Nucleus accumbens (tissue), 56 donors: ENCODE results near the gene TAS1R1.
"Not testable (repeated sequence)": the region's sequence is repeated elsewhere in the genome, so short reads cannot be mapped to it uniquely, and the experiment has no call there.

Source experiments
- DNase-seq, 56 donors: peaks; one replicate each; lab custom pipeline; 2025; lab: John Stamatoyannopoulos, UW

Gene TAS1R1

DNA sequence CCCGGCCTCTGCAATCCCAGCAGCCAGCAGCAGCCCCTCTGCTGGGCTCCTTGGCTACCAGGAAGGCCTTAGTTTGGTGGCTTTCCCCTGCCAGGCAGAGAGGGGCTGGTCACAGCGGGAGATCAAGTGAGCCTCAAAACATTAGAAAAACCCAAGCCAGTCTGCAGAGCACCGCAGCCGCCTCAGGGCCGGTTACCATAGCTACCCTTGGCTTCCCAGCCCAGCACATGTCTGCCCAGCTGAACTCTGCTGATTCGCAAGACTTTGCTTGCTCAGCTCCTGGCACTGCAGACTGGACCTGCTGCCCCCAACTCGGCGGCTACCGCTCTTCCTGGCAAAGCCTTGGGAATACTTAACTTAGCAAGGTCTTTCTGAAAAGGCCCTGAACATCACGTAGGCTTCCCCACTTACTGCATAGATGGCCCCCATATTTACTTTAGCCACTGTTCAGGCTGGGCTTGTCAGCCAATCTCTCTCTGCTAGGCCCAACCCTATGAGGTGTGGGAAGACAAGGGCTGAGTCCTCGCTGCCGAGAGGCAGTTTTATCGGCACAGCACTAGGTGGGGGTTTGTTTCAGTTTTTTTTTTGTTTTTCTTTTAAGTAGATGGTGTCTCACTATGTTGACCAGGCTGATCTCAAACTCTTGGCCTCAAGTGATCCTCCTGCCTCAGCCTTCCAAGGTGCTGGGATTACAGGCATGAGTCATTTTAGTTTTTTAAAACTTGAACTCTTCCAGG is 35.0 kb upstream of the TAS1R1 start:
- peak in 32 of 56 donors; percentile 19 to 76 (median 44) for DNase-seq

DNA sequence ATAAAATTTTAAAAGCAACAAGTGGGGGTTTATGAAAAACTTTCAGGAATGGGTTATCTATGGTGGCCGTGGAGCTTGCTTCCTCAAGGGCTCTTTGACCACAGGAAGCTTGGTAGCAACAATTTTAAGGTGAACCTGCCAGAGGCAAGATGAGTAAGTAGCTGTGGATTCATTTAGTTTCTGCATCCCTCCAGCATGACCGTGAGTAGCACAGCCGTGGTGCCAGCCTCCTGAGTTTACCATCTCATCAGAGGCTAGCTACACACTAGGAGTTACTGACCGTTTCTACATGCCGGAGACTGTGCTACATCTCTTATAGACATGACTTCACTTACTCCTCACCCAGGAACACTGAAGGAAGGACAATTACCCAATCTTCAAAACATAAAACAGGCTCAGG is 33.6 kb upstream of the TAS1R1 start:
- no peak for DNase-seq

DNA sequence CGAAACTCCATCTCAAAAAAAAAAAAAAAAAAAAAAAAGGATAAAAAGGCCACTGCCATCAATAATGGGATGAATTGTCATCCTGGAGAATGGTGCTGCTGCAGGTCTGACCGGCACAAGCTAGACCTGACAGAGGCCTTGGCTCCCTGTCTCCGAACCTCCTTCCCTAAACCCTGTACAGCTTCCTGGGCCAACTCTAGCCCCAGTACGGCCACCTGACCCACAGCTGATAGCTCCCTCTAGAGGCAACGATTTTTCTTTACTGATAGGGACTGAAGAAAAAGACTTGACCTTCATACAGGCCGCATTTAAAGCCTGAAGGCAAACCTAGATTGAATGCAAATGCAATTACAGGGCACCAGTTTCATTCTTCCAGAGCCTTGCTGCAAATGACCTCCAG is 31.5 kb upstream of the TAS1R1 start:
- no peak for DNase-seq

DNA sequence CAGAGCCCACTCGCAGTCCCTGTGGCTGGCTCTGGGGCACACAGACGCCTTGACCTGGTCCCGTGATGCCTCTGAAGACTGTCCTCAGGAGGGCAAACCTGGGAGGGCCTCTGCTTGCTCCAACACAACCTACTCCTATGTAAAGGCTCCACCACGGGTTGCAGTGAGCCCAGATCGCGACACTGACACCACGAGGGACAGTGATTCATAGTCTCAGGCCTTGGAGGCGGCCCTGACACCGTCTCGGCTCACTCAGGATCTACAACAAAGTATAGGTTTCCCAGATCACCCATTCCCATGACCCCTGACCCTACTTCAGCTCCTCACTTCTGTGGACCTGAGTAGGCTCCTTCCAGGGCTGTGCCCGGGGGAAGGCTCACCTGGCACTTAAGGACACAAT is 28.8 kb upstream of the TAS1R1 start:
- DNase-seq, result no peak

DNA sequence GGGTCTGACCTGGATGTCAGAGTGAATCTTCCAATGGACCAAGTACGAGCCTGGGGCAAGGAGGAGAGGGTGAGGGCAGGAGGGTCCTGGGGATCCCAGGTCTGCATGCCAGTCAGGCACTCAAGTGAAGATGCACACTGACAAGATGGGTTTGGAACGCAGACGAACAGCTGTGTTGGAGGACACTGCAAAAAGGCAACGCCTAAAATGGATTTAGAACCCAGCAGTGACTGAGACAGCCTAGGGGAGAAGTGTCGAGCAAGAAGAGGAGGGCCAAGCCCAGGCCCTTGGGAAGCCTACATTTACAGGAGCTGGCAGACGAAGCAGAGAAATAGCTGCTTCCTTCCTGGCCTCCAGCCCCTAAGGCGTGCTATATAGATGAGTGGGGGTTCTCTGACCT is 26.6 kb upstream of the TAS1R1 start:
- DNase-seq, result no peak

DNA sequence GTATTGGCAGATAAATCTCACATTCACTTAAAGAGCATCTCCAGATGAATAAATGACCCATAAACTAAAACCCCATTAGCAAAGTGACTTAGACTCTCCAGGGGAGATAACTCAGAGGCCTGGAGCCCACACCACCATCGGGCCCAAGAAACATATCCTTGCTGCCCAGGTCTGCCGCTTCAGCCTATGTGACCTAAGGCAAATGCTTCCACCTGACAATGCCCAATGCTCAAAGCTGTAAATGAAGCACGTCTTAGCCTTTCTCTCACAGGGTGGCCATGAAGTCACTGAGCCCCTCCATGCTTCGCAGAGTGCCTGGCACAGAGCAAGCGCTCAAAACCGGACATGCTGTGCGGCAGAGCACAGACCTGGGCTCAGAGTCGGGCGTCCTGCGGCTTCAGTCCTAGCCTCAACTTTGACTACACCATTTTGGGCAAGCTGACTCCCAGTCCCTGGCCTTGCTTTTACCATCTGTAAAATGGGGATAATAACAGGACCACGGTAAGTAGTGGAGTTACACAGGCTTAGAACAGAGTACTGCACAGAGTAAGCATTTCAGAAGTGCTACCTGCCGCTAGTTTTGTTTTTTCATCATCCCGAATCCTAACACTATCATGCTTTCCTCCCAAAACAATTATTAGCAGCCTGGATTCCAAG is 24.5 kb upstream of the TAS1R1 start:
- no peak for DNase-seq

DNA sequence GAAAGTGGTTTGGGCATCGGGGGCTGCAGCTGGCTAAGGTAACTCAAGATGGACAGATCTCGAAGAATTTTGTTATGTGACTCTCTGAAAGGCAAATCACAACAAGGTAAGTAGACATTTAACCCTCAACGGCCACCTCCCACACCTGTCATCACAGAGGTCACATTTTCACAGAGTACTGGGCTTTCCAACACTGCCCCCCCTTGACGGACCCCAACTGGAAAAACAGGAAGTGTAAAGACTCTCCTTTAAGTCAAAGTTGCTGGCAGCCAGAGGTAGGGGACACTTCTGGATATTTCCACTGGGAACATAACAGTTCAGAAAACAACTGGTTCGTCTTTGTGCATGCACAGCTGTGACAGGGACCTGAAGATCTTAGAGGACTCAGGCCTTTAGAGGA is 23.1 kb upstream of the TAS1R1 start:
- no peak for DNase-seq

DNA sequence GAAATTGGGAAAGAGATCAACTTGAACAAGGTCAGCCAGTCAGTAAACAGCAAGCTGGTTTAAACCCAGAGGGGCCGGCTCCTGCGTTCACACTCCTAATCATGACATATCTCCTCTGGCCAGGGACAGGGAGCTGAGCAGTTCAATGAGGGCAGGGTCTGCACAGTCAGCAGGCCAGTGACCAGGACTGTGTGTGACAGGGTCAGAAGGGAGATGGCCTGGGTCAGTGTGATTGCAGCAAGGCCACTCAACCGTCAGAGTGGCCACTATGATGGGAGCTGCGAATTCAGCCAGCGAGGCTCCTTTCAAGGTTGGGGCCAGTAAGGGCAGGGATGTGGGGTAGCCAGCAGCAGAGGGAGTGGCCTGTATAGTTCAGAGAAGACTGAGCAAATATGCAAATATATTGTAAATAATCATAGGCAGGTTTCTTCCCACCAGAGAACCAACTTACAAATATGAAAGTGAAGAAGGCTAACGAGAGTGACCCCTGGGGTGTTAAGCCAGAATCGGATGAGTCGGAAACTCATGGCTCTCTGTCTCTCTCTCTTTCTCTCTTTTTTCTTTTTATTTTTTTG is 20.8 kb upstream of the TAS1R1 start:
- no peak for DNase-seq

DNA sequence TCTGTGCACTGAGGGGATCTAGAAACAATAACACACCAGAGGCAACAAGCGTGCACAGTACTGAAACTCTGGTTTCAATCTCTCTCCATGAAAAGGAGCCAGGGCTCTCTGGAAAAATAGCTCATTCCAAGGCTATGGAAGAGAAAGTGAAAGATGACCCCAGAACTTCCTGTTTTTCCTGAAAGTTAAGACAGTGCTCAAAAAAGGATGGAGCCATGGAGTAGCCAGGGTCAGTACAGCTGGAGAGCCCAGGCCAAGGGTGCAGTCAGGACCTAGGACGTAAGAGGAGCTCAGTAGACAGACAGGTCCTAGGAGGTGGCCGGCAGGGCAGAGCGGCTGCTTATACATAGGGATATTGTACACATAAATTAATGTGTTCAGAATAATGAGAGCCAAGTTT is 19.9 kb upstream of the TAS1R1 start:
- DNase-seq, result no peak

DNA sequence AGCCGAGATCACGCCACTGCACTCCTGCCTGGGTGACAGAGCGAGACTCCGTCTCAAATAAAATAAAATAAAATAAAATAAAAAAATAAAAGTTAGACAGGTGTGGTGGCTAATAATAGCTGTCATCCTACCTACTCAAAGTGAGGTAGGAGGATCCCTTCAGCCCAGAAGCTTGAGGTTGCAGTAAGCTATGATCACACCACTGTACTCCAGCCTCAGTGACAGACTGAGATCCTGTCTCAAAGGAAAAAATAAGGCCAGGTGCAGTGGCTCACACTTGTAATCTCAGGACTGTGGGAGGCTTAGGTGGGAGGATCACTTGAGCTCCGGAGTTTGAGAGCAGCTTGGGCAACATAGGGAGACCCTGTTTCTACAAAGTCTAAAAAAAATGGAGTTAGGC is 18.8 kb upstream of the TAS1R1 start:
- DNase-seq, result peak in 2 of 56 donors; percentile 8 to 13

DNA sequence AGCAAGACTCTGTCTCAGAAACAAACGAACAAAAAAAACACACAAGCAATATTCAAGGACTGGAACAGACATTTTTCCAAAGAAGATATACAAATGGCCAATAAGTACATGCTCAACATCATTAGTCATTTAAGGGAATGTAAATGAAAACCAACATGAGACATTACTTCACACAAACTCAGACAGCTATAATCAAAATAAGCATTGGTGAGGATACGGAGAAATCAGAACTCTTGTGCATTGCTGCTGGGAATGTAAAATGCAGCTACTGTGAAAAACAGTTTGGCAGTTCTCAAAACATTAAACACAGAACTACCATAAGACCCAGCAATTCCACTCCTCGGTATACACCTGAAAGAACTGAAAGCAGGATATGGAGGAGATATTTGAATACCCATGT is 16.2 kb upstream of the TAS1R1 start:
- DNase-seq, result no peak

DNA sequence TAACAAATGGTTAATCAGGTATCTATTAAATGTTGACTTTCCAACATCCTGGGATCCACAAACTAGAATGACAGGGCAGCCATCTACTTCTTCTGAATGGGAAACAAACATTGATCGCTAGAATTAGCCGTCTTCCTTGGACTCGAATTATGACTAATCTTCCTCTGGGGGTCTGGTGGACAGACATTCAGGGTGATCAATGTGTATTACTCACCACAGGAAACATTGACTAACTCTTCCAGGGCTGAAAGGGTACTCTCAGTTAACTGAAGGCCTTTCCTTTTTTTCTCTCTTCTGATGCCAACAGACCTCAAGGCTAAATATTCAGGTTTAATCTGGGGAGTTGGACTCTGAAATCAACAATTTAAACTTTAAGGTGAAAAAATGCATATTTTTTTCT is 10.3 kb upstream of the TAS1R1 start:
- DNase-seq, result no peak

DNA sequence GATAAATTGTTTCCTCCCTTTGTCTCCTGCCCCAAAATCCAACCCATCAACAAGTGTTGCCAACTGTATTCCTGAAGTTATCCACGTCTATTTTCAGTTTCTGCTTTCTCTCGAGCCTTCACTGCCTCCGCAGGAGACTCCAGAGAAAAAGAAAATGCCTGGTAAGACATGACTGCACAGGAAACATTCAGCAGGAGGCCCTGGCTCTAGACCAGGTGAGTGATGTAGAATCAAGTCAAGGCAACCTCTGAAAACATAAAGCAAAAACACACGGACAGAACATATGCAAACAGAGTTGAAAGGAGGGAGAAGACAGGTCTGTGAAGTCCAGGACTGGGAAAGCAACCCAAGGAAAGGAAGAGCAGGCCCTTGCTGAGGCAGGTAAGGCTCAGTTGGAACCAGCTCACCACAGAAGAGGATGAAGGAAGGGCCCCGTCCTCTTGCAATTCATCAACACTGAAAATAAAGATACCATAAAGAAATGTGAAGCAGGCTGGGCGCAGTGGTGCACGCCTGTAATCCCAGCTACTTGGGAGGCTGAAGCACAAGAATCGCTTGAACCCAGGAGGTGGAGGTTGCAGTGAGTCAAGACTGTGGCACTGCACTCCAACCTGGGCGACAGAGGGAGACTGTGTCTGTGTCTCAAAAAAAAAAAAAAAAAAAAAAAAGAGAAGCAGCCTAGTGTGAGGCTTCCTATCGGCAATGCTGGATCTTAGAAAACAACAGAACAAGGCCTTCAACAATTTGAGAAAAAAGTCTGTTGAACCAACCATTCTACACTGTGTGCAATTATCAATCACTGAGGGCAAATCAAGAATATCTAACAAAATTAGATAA is 9.6 kb upstream of the TAS1R1 start:
- DNase-seq, result no peak

DNA sequence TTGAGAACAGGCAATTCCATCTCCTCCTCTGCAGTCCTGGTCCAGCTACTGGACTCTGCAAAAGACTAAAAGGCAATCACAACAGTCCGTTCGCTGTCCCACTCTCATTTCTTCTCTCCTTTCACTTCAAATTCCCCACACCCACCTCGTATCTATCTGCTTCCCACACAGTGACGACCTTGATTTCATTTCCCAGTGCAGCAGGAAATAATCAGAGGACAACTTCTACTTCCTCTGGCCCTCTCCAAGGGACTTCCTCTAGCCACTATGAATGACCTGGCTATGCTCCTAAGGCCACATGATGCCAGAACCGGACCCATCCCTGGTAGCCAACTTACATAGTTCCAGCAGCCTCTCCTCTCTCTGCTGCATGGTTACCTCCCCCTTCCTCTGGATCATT is 8.8 kb upstream of the TAS1R1 start:
- DNase-seq, result no peak

DNA sequence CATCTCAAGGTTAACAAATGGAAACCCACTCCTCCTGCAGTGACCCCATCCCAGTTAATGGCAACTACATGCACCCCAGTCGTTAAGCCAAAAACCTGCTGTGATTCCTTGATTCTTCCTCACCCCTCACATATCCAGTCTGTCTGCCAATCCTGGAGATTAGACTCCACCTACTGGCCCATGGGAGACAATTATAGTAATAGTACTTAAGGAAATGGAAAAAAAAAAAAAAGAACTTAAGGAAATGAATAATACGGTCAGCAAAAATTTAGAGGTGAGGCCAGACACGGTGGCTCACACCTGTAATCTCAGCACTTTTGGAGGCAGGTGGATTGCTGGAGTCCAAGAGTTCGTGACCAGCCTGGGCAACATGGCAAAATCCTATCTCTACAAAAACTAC is 7.8 kb upstream of the TAS1R1 start:
- DNase-seq, result no peak

DNA sequence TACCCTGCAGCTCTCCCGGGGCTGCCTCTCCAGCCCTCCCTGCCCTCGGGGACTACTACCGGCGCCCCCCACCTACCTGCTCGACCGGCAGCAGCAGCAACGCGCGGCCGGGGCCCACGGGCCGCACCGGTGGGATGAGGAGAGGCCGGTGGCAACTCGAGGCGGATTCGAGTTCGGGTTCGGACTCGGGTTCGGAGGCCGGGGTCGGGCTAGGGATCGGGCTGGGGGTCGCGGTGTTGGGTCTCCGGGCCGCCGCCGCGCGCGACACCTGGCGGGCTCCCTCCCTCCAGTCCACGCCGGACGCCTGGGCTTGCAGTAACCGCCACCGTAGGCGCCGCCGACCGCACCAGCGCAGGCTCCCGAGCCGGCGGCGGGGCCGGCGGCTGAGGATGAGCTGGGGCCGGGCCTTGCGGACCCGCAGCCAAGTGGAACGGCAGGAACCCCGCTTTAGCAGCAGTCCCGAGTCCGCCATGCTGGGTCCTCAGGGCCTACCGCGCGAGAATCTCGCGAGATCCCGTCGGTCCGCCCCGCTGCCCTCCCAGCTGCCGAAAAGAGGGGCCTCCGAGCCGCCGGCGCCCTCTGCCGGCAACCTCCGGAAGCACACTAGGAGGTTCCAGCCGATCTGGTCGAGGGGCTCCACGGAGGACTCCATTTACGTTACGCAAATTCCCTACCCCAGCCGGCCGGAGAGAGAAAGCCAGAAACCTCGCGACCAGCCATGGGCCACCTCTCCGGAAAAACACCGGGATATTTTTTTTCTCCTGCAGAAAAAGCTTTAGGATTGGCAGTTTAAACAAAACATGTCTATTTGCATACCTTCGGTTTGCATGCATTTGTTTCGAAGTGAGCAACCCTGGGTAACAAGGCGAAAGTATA is 838 bp upstream of the TAS1R1 start, which contains the start of gene NOL9:
Gene NOL9, minus strand, starts transcription at position 483 of the 876 bp plus-strand sequence. Its CDS starts 11 bp downstream, at position 472.
- DNase-seq, result peak in 55 of 56 donors; percentile 42 to 95 (median 86)

DNA sequence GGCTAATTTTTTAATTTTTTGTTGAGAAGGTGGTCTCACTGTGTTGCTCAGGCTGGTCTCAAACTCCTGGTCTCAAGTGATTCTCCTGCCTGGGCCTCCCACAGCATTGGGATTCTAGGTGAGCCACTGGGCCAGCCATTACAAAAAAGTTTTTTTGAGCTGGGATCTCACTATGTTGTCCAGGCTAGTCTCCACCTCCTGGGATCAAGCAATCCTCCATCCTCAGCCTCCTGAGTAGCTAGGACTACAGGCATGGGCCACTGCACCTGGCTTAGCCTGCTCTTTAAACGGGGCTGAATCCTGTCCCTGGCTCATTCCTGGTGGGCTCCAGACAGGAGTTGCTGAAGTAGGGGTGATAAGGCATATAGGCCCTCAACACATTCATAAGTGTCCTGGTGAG is 2.5 kb downstream of the TAS1R1 start:
- DNase-seq, result no peak

DNA sequence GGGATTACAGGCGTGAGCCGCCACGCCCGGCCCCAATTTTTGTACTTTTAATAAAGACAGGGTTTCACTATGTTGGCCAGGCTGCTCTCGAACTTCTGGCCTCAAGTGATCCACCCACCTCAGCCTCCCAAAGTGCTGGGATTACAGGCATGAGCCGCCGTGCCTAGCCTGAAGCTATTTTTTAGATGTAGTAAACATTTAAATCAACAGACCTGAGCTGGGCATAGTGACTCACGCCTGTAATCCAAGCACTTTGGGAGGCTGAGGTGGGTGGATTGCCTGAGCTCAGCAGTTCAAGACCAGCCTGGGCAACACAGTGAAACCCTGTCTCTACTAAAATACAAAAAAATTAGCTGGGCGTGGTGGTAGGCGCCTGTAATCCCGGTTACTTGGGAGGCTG is 4.1 kb downstream of the TAS1R1 start:
- DNase-seq, result not testable (repeated sequence)

DNA sequence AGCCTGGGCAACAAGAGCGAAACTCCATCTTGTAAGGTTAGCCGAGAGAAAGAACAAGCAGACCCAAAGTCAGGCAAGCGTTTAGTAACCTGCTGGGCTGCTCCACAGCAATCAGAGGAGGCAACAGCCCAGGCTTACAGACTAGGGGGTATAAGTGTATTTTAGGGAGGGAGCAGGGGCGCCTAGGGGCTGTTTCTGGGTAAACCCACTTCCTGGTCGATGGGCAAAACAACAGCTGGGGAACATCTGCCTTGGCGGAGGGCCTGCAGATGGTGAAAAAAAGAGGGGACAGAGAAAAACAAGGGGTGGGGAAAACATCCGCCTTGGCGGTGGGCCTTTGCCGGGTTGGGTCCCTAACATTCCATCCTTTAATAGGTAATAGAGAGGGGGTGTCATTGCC is 5.2 kb downstream of the TAS1R1 start:
- DNase-seq, result no peak

DNA sequence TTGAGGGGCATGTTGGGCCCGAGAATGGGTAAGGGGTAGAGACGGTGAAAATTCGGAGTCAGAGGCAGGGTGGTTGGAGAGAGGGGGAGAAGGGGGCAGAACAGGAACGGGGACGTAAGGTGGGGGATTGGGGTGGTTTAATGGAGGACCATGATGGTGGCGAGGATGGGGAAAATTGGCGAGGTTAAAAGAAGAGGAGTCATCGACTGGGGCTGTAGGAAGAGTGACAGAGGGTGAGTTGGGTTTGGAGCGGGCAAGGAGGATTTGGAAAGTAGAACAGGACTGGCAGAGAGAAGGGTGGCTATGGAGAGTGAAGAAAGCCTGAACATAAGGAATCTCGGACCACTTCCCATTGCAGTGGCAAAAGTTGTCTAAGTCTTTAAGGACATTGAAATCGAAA is 13.9 kb downstream of the TAS1R1 start:
- no peak for DNase-seq
